GM19452 (cell line): Measurements from ENCODE around the gene LIPC.

Experiments
- ATAC-seq: cut with Tn5 transposase; IDR thresholded peaks from one replicate; pipeline ENCODE4 v1.9.1; 2021; ENCODE audit not compliant: unreplicated experiment

LIPC gene

GRCh38 chr15:58431221-58432149 lies at the start of gene LIPC:
Gene LIPC, plus strand, starts transcription at chr15:58431991. Its CDS starts 42 bp downstream, at chr15:58432033.
- ATAC-seq = no peak

- ATAC-seq = no peak
These were observed 47.9 kb upstream of the LIPC start for GRCh38 chr15:58383876-58384275.

GRCh38 chr15:58384667-58385066 lies 47.1 kb upstream of the LIPC start:
- ATAC-seq = no peak

GRCh38 chr15:58386081-58386480 lies 45.7 kb upstream of the LIPC start:
- no peak for ATAC-seq

GRCh38 chr15:58386641-58387040 lies 45.1 kb upstream of the LIPC start:
- ATAC-seq = no peak

- ATAC-seq = no peak
These were observed 44.7 kb upstream of the LIPC start for GRCh38 chr15:58387130-58387529.

GRCh38 chr15:58388211-58388610 lies 43.6 kb upstream of the LIPC start:
- no peak for ATAC-seq

- no peak for ATAC-seq
These were observed 41.7 kb upstream of the LIPC start for GRCh38 chr15:58390118-58390517.

GRCh38 chr15:58390655-58391054 lies 41.1 kb upstream of the LIPC start:
- ATAC-seq = no peak

GRCh38 chr15:58391088-58391487 lies 40.7 kb upstream of the LIPC start:
- no peak for ATAC-seq

GRCh38 chr15:58392141-58392540 lies 39.6 kb upstream of the LIPC start:
- ATAC-seq = no peak

- ATAC-seq = no peak
These were observed 39.1 kb upstream of the LIPC start for GRCh38 chr15:58392611-58393161.

GRCh38 chr15:58393241-58393662 lies 38.5 kb upstream of the LIPC start:
- no peak for ATAC-seq

- ATAC-seq = no peak
These were observed 35.6 kb upstream of the LIPC start for GRCh38 chr15:58396181-58396580.

GRCh38 chr15:58398071-58398470 lies 33.7 kb upstream of the LIPC start:
- no peak for ATAC-seq

- ATAC-seq = no peak
These were observed 33.1 kb upstream of the LIPC start for GRCh38 chr15:58398643-58399042.

- ATAC-seq = no peak
These were observed 32.1 kb upstream of the LIPC start for GRCh38 chr15:58399739-58400138.

GRCh38 chr15:58401276-58401675 lies 30.5 kb upstream of the LIPC start:
- ATAC-seq = no peak

GRCh38 chr15:58401991-58402649 lies 29.7 kb upstream of the LIPC start:
- ATAC-seq = no peak

- ATAC-seq = no peak
These were observed 28.2 kb upstream of the LIPC start for GRCh38 chr15:58403581-58403980.

GRCh38 chr15:58404020-58404419 lies 27.8 kb upstream of the LIPC start:
- ATAC-seq = no peak

- no peak for ATAC-seq
These were observed 27.1 kb upstream of the LIPC start for GRCh38 chr15:58404722-58405121.
